Vagina (tissue), 2 donors: ENCODE results near the gene INPP4A. TPM values are rescaled to one million over a fixed set of nuclear protein-coding genes. Genes with fewer than 3 reads are reported as not detected.
A peak's percentile ranks its signal among the peaks of the same experiment; 100 is the strongest.

Source experiments
- DNase-seq, 2 donors: peaks; one replicate each; pipeline ENCODE4 v3.0.0-alpha.2; 2017; ENCODE audit errors: extremely low spot score in 2 of 2
- H3K27ac ChIP-seq: fragments of 200-600 bp; sonication (generic); one replicate; pipeline ENCODE4 v1.5.1; 2019
- H3K27me3 ChIP-seq: fragments of 200-600 bp; sonication (generic); one replicate; pipeline ENCODE4 v1.5.1; 2019
- H3K36me3 ChIP-seq, 2 donors: fragments of 200-600 bp; sonication (generic); one replicate each; pipeline ENCODE4 v1.5.1; 2017 to 2019
- H3K4me1 ChIP-seq: fragments of 200-600 bp; sonication (generic); one replicate; pipeline ENCODE4 v1.5.1; 2019
- H3K4me3 ChIP-seq, 2 donors: fragments of 200-600 bp; sonication (generic); 1 replicate in 1 of 2; 2 replicates in 1 of 2; pipeline ENCODE4 v1.5.1; 2016 to 2019
- H3K9me3 ChIP-seq: fragments of 200-600 bp; sonication (generic); one replicate; pipeline ENCODE4 v1.5.1; 2019
- POLR2A ChIP-seq, 2 donors: fragments of 450-650 bp; IDR thresholded peaks; one replicate each; pipeline ENCODE4 v1.6.1; 2017; ENCODE audit warnings: antibody characterized with exemption in 2 of 2, mild to moderate bottlenecking in 2 of 2, moderate library complexity in 2 of 2
- POLR2AphosphoS5 ChIP-seq, 2 donors: sonication (generic); formaldehyde crosslinking; IDR thresholded peaks; one replicate each; pipeline ENCODE4 v1.9.0; 2017; ENCODE audit warnings: antibody characterized with exemption in 2 of 2, mild to moderate bottlenecking in 2 of 2, low read depth in 1 of 2; ENCODE audit not compliant: insufficient read depth in 1 of 2
- intact Hi-C: fragments of 100-400 bp; cut with DNase I; formaldehyde crosslinking; loops from one replicate; pipeline ENCODE4 v1.15.1; 2023
- total RNA-seq: library from RNA; depleted of rRNA; stranded (reverse); fragments of >200 nt; gene quantifications from one replicate; pipeline ENCODE4 v1.2.3, GENCODE V29; 2016
- TF ChIP-seq, protein P1 (sequence below), 3 experiments: fragments of 450-650 bp in 2 of 3; fragments of 200-600 bp in 1 of 3; sonication (generic) in 1 of 3; IDR thresholded peaks; one replicate each; pipeline ENCODE4 v1.5.1; 2017 to 2019; ENCODE audit warnings: antibody characterized with exemption in 3 of 3, mild to moderate bottlenecking in 2 of 3, moderate library complexity in 2 of 3

INPP4A gene
- total RNA-seq, 1 donor from 2014 or later = 38.1 TPM

DNA sequence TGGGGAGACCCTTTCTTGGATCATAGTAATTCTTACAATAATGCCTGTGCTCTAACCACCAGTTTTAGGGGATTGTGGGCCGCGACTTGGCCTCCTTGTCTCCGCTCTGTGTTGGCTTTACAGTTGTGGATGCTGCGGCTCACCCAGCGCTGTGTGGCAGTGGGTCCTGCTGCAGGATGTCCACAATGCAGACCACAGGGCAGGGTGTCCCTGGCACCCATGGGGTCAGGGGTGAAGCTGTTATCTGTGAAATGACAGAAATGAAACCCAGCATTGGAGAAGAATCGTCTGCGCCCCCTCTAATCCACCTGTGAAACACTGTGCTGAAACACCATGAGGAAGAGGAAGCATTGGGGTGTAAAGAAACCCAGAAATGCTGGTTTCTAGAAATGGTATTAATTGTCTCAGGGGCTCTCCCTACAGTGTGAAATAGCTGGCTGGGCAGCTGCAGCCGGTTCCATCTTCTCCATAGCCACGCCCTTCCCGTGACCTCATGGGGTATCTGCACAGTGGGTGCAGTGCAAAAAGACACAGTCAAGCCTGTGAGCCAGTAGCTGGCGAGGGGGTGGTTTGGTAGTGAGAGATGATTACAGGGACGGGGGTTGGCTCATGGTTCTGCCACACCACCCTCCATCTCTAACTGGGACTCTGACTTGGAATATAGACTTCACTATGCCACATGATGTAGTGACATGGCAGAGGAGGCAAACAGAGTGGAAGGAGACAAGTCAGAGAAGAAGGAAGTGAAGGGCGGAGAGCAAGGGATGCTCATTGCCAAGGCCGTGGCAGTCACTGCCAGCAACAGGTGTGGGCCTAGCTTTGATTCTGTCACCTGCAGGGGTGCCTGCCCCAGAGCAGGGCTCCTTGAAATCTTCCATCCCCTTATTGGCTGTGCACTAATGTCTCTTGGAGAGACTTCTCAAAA, 16.2 kb downstream of the INPP4A start:
- H3K27ac ChIP-seq = no peak overlapping the region
- no peaks in the 10 kb centered on the region for H3K9me3 ChIP-seq
- DNase-seq = peak; percentile 52 to 71
- no peak overlapping the region for H3K4me3 ChIP-seq
- H3K36me3 ChIP-seq = no peaks in the 10 kb centered on the region
- H3K27me3 ChIP-seq = no peaks in the 10 kb centered on the region
- no peak for TF ChIP-seq POLR2A (IDR thresholded peaks at IDR 0.05)
- peaks cover 54% of the 10 kb centered on the region for H3K4me1 ChIP-seq
- intact Hi-C loops = no loop called here

DNA sequence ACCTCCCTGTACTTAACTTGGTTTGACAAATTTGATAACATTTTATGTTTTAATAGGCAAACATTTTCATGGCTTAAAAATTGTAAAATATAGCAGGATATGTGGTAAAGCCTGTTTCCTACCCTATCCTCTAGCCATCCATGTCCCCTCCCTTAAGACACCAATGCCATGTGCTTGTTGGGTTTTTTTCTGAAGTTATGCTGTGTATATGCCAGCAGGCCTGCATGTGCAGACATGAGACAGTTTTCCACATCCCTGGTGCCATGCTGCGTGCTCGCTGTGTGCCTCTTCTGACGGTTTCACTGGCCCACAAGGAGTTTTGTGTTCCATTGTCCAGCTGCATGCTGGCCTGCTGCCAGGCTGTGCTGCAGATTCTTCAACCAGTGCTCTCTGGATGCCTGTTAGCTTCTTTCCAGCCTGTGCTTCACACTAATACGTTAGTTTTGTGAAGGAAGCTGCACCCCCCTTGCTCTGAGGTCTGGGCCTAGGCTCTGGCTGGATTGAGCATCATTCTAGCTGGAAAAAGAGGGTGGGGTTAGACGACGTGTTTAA, 16.9 kb downstream of the INPP4A start:
- TF ChIP-seq, protein P1, sequence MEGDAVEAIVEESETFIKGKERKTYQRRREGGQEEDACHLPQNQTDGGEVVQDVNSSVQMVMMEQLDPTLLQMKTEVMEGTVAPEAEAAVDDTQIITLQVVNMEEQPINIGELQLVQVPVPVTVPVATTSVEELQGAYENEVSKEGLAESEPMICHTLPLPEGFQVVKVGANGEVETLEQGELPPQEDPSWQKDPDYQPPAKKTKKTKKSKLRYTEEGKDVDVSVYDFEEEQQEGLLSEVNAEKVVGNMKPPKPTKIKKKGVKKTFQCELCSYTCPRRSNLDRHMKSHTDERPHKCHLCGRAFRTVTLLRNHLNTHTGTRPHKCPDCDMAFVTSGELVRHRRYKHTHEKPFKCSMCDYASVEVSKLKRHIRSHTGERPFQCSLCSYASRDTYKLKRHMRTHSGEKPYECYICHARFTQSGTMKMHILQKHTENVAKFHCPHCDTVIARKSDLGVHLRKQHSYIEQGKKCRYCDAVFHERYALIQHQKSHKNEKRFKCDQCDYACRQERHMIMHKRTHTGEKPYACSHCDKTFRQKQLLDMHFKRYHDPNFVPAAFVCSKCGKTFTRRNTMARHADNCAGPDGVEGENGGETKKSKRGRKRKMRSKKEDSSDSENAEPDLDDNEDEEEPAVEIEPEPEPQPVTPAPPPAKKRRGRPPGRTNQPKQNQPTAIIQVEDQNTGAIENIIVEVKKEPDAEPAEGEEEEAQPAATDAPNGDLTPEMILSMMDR (IDR thresholded peaks at IDR 0.05) = no peak
- no peak for TF ChIP-seq POLR2A (IDR thresholded peaks at IDR 0.05)
- TF ChIP-seq POLR2AphosphoS5 (IDR thresholded peaks at IDR 0.05; ENCODE audit: insufficient read depth in 1 of 2, low read depth in 1 of 2) = no peak
- Histone ChIP-seq H3K27me3 (no peaks in the 10 kb centered on the region), H3K27ac (no peak overlapping the region), H3K9me3 (no peaks in the 10 kb centered on the region), H3K4me3 (no peak overlapping the region), H3K36me3 (no peaks in the 10 kb centered on the region), H3K4me1 (peaks cover 59% of the 10 kb centered on the region)
- DNase-seq = peak; percentile 64 to 70
- intact Hi-C loops = no loop called here

DNA sequence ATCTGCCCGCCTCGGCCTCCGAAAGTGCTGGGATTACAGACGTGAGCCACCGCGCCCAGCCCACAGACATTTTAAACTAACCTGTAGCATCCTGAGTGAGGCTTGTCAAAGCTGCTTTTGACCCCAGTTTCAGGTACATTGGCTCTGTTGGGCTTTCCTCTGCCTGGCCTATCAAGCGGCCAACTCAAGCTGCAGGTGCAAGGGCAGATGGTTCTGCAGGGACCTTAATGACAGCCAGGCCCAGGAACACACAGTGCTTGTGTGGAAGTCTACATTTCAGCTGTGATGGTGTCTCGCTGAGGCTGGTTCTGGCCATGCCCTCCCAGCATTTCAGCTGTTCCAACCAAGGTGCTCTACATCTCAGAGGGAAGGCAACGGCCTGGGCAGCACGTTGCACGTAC, 18.4 kb downstream of the INPP4A start:
- TF ChIP-seq POLR2A (IDR thresholded peaks at IDR 0.05) (no peak), POLR2AphosphoS5 (IDR thresholded peaks at IDR 0.05; ENCODE audit: insufficient read depth in 1 of 2, low read depth in 1 of 2) (no peak)
- TF ChIP-seq, protein P1 (IDR thresholded peaks at IDR 0.05) = no peak
- Histone ChIP-seq H3K27ac (no peak overlapping the region), H3K4me3 (no peak overlapping the region), H3K9me3 (no peaks in the 10 kb centered on the region), H3K4me1 (peaks cover 59% of the 10 kb centered on the region), H3K27me3 (no peaks in the 10 kb centered on the region), H3K36me3 (no peaks in the 10 kb centered on the region)
- DNase-seq = no peak
- intact Hi-C loops = no loop called here

- TF ChIP-seq POLR2AphosphoS5 (IDR thresholded peaks at IDR 0.05; ENCODE audit: insufficient read depth in 1 of 2, low read depth in 1 of 2) (no peak), POLR2A (IDR thresholded peaks at IDR 0.05) (no peak)
- TF ChIP-seq, protein P1 (IDR thresholded peaks at IDR 0.05) = no peak
- H3K36me3 ChIP-seq = no peaks in the 10 kb centered on the region
- H3K4me1 ChIP-seq = peaks cover 59% of the 10 kb centered on the region
- H3K9me3 ChIP-seq = no peaks in the 10 kb centered on the region
- intact Hi-C loops = no loop called here
- H3K27ac ChIP-seq = no peak overlapping the region
- DNase-seq = no peak
- no peak overlapping the region for H3K4me3 ChIP-seq
- H3K27me3 ChIP-seq = no peaks in the 10 kb centered on the region
These were observed 18.9 kb downstream of the INPP4A start for GRCh38 chr2:98463551-98463971.

GRCh38 chr2:98463988-98464771, 19.5 kb downstream of the INPP4A start:
- no peaks in the 10 kb centered on the region for H3K27me3 ChIP-seq
- TF ChIP-seq POLR2AphosphoS5 (IDR thresholded peaks at IDR 0.05; ENCODE audit: insufficient read depth in 1 of 2, low read depth in 1 of 2) (no peak), POLR2A (IDR thresholded peaks at IDR 0.05) (no peak)
- TF ChIP-seq, protein P1 (IDR thresholded peaks at IDR 0.05) = no peak
- no peak for DNase-seq
- peaks cover 55% of the 10 kb centered on the region for H3K4me1 ChIP-seq
- H3K4me3 ChIP-seq = no peak overlapping the region
- no peaks in the 10 kb centered on the region for H3K9me3 ChIP-seq
- intact Hi-C loops = no loop called here
- H3K27ac ChIP-seq = no peak overlapping the region
- no peaks in the 10 kb centered on the region for H3K36me3 ChIP-seq
